ENCODE measurements around the gene CHTF18. TPM values are rescaled to one million over a fixed set of nuclear protein-coding genes. Genes with fewer than 3 reads are reported as not detected.

The CHTF18 gene
- total and polyA plus RNA-seq, 9 of the 15 experiments (the other 6 are each of a cell fraction or from before 2014, with no cell fraction given) = 2.5 to 123 (median 17.0) TPM

GRCh38 chr16:740764-741505 is 47.5 kb upstream of the CHTF18 start, which contains the start of gene CIAO3 (continued):
- TF ChIP-seq UBTF (IDR thresholded peaks at IDR 0.05; ENCODE audit: borderline replicate concordance in 1 of 2, low read depth in 2 of 2, low read length in 2 of 2) (0 out of 4 replicates have a peak, but pooled peaks of 1 of the 2 experiments have one; percentile 74), GTF3C2 (IDR thresholded peaks at IDR 0.05; ENCODE audit: borderline replicate concordance, extremely low read depth, insufficient read length) (no peak), TCF15 (CRISPR knock-in tag; IDR thresholded peaks at IDR 0.05) (no peak), ARID2 (IDR thresholded peaks at IDR 0.05) (no peak), CCAR2 (IDR thresholded peaks at IDR 0.05; ENCODE audit: low read depth, low read length) (no peak), POLR2G (IDR thresholded peaks at IDR 0.05; ENCODE audit: low read depth, low read length) (peak; percentile 87), ZNF561 (CRISPR knock-in tag; conservative IDR thresholded peaks at IDR 0.05) (no peak), NR1H2 (CRISPR knock-in tag; IDR thresholded peaks at IDR 0.05) (no peak), ZNF830 (CRISPR knock-in tag; IDR thresholded peaks at IDR 0.05) (no peak), ZNF79 (CRISPR knock-in tag; IDR thresholded peaks at IDR 0.05; ENCODE audit: low read depth) (no peak), XRCC4 (IDR thresholded peaks at IDR 0.05; ENCODE audit: extremely low read depth, insufficient read depth, insufficient read length) (no peak), ZNF12 (CRISPR knock-in tag; IDR thresholded peaks at IDR 0.05) (no peak), ELK3 (CRISPR knock-in tag; IDR thresholded peaks at IDR 0.05) (no peak), SOX6 (IDR thresholded peaks at IDR 0.05) (no peak), DPF2 (IDR thresholded peaks at IDR 0.05) (no peak), CHD1 (IDR thresholded peaks at IDR 0.05; ENCODE audit: low read length) (peak; percentile 17), ZNF384 (IDR thresholded peaks at IDR 0.05; ENCODE audit: low read depth, low read length) (0 out of 2 replicates have a peak, but pooled peaks have one; percentile 6), SMC3 (conservative IDR thresholded peaks at IDR 0.05; ENCODE audit: insufficient read depth, low read depth, low read length) (no peak), CXXC5 (CRISPR knock-in tag; IDR thresholded peaks at IDR 0.05) (peak; percentile 90), ARID3A (IDR thresholded peaks at IDR 0.05; ENCODE audit: borderline replicate concordance, low read depth, low read length) (no peak)
